ENCODE data around the gene AGBL3.
"Not testable (repeated sequence)": the region's sequence is repeated elsewhere in the genome, so short reads cannot be mapped to it uniquely, and the experiment has no call there.

The AGBL3 gene

GRCh38 chr7:135169141-135169963 lies 183.0 kb downstream of the AGBL3 start:
- DNase-seq, result peak in 1 of 2 experiments; percentile 11

GRCh38 chr7:135169964-135170273 lies 183.6 kb downstream of the AGBL3 start:
- DNase-seq, result no peak

GRCh38 chr7:135170274-135170997 lies 184.1 kb downstream of the AGBL3 start, which contains the start of gene CYREN:
CYREN (minus strand) TSS chr7:135170707; CDS start chr7:135168922, 1,785 bp downstream.
- peak; percentile 96 to 97 for DNase-seq

DNA sequence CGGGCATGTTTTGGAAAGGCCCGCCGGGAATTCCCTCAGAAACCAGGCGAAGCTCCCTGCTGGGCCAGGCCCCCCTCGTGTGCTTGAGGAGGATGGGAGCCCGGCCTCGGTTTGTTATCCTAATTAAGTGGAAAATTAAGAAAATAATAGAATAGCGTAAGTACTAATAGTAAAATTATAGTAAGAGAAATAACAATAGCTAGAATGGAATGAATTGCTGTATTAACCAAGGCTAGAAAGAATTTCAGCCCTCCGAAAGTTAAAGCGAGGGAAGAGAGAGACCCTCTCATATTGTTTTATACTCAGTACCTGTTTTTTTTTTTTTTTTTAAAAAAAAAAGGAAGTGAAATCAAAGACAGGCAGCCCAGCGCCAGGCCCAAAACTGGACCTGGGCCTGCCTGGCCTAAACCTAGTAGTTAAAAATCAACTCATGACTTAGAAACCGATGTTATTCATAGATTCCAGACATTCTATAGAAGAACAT lies 184.7 kb downstream of the AGBL3 start:
- DNase-seq, result not testable (repeated sequence)

DNA sequence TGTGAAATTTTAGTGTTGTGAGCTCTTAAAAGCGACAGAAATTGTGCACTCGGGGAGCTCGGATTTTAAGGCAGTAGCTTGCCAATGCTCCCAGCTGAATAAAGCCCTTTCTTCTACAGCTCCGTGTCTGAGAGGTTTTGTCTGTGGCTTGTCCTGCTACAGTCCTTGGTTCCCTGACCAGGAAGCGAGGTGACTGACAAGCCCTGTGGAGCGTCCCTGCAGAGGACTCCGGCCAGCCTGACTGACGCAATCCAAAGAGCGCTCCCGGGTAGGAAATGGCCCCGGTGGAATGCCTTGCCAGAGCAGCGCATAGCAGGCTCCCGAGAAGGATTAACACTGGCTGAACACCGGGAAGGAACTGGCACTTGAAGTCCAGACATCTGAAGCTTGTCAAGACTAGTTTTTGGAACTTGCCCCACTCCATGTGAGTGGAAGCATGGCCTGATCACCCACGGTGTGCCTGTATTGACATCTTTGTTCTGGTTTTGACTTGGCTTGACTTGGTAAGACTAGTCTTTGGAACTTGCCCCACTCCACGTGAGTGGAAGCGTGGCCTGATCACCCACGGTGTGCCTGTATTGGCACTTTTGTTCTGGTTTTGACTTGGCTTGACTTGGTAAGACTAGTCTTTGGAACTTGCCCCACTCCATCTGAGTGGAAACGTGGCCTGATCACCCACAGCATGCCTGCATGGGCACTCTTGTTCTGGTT lies 185.4 kb downstream of the AGBL3 start:
- DNase-seq, result not testable (repeated sequence)

DNA sequence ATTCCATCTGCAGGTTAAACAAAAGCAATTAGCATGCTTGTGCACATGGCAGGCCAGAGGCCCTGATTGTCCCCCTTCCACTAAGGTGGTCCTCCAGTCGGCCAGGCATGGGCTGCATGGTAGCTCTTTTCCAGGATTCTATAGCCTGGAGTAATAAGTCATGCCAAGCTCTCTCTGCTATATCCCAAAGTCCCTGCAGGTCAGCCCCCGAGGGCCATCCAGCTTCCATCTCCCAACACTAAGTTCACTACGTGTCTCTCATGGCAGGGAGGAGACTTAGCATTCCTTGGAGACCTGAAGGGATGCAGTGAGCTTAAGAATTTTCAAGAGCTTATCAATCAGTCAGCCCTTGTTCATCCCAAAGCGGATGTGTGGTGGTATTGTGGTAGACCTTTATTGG lies 187.6 kb downstream of the AGBL3 start:
- not testable (repeated sequence) for DNase-seq

- no peak for DNase-seq
These were observed 188.6 kb downstream of the AGBL3 start for GRCh38 chr7:135174941-135175340.

- no peak for DNase-seq
These were observed 189.6 kb downstream of the AGBL3 start for GRCh38 chr7:135175931-135176330.

- DNase-seq, result no peak
These were observed 190.9 kb downstream of the AGBL3 start for GRCh38 chr7:135177028-135177696.

DNA sequence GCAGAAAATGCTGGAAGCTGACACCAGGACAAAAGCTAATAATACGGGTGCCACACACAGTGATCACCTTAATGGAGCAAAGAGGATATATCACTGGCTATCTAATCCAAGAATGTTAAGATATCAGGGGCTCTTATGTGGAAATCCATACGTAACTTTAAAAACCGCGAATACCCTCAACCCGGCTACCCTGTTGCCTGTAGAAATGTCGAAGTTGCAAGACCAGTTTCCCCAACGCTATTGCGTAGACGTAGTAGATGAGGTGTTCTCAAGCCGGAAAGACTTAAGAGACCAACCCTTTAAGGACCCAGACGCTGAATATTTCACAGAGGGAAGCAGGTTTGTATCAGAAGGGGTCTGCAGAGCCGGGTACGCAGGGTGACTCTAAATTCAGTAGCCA lies 192.1 kb downstream of the AGBL3 start:
- DNase-seq, result no peak

DNA sequence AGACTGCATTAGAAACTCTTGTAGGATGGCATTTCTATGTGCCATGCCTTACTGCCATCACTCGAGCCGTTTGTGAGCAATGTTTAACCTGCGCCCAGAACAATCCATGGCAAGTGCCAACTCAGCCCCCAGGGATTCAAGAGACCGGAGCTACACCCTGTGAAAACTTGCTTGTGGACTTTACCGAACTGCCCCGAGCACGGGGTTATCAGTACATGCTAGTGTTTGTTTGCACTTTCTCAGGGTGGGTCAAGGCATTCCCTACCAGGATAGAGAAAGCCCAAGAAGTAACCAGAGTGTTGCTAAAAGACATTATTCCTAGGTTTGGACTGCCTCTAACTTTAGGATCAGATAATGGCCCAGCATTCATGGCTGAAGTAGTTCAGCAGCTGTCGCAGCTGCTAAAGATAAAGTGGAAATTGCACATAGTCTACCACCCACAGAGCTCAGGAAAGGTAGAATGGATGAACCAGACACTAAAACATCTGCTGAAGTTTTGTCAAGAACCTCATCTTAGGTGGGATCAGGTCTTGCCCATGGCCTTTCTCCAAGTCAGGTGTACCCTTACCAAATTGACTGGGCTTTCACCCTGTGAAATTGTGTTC lies 193.1 kb downstream of the AGBL3 start:
- no peak for DNase-seq

DNA sequence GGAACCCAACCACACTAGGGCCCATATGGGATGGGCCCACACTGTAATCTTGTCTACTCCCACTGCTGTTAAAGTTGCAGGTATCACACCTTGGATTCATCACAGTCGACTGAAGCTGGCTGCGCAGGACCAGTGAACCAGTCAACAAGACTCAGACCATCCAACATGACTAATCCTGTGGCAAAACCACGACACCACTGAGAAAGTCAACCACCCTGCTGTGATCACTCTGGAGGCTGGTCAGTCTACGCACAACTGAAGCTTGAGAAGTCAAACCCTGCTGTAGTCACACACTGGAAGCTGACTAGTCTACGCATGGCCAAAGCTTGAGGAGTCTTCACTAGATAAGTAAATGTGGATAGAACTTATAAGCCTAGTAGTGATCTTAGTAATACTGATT lies 193.8 kb downstream of the AGBL3 start:
- no peak for DNase-seq

- DNase-seq, result no peak
These were observed 195.1 kb downstream of the AGBL3 start for GRCh38 chr7:135181261-135181928.

GRCh38 chr7:135181929-135182678 lies 195.8 kb downstream of the AGBL3 start:
- DNase-seq, result no peak

DNA sequence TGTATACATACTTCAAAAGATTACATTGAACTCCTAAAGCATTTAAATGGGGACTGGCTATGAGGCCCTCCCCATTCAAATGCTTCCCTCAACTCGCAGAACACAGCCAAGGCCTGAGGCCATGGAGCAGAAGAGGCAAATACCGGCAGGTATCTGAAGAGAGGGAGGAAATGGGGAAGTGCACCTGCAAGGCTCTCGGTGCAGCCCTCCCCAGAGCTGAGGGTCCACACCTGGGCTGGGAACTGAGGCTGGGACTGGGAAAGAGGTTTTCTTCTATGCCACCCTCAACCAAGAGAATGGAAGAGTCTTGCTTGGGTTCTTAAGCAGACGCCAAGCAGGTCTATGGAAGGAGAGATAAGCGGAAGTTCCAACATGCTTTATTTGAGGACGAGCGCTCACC lies 197.2 kb downstream of the AGBL3 start:
- no peak for DNase-seq

DNA sequence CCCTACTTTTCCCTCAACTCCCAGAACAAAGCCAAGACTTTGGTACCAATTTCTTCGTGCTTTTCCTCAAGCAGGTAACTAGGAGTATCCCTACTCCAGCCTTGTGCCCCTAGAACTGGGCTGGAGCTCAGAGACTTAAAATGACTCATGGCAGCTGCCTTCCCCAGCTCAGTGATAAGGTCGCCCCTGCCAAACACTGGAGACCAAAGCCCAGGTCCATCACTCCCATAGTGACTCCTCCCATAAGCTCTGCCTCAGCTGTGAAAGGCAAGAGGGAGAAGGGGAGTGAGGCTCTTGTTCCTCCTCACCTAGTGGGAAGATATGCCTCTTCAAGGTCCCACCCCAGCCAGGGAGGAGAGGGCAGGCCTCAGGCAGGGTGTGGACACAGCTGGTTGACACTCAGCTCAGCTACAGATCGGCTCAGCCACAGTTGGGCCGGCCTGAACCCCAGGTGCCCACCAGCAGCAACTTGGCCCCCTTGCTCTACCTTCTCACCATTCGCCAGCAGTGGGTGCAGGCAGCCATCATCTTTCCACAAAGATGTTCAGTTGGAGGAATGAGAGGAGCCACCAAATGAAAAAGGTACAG lies 198.0 kb downstream of the AGBL3 start:
- DNase-seq, result no peak
